ENCODE results near the gene SMAD5.

The SMAD5 gene

GRCh38 chr5:136162008-136162407 is 29.4 kb downstream of the SMAD5 start:
- Histone ChIP-seq H3K4me1 (ENCODE audit: low read depth, poor library complexity, severe bottlenecking) (no peaks in the 10 kb centered on the region), H3K9ac (no peak overlapping the region), H4K20me1 (ENCODE audit: insufficient read depth) (no peaks in the 10 kb centered on the region), H3K4me3 (IDR thresholded peaks at IDR 0.05; ENCODE audit: insufficient read depth, low read depth, low read length) (no peak overlapping the region), H3K27ac (no peak overlapping the region), H3K36me3 (ENCODE audit: insufficient read depth) (no peaks in the 10 kb centered on the region), H3K27me3 (ENCODE audit: insufficient read depth, low read depth) (no peaks in the 10 kb centered on the region), H2AFZ (ENCODE audit: low read depth) (no peak overlapping the region), H3K4me2 (no peak overlapping the region), H3K79me2 (ENCODE audit: insufficient read depth, low read depth) (no peaks in the 10 kb centered on the region)
- no peak for TF ChIP-seq CTCF (conservative IDR thresholded peaks at IDR 0.05; ENCODE audit: low read depth, low read length)

GRCh38 chr5:136164226-136164625 is 31.6 kb downstream of the SMAD5 start:
- H3K36me3 ChIP-seq (ENCODE audit: insufficient read depth), result no peaks in the 10 kb centered on the region
- H2AFZ ChIP-seq (ENCODE audit: low read depth), result no peak overlapping the region
- H4K20me1 ChIP-seq (ENCODE audit: insufficient read depth), result no peaks in the 10 kb centered on the region
- no peaks in the 10 kb centered on the region for H3K27me3 ChIP-seq (ENCODE audit: insufficient read depth, low read depth)
- no peaks in the 10 kb centered on the region for H3K79me2 ChIP-seq (ENCODE audit: insufficient read depth, low read depth)
- H3K4me3 ChIP-seq (IDR thresholded peaks at IDR 0.05; ENCODE audit: insufficient read depth, low read depth, low read length), result no peak overlapping the region
- no peak overlapping the region for H3K9ac ChIP-seq
- TF ChIP-seq CTCF (conservative IDR thresholded peaks at IDR 0.05; ENCODE audit: low read depth, low read length), result no peak
- H3K4me1 ChIP-seq (ENCODE audit: low read depth, poor library complexity, severe bottlenecking), result no peaks in the 10 kb centered on the region
- no peak overlapping the region for H3K4me2 ChIP-seq
- H3K27ac ChIP-seq, result no peak overlapping the region

- Histone ChIP-seq H3K4me2 (no peak overlapping the region), H3K27me3 (ENCODE audit: insufficient read depth, low read depth) (no peaks in the 10 kb centered on the region), H3K4me3 (IDR thresholded peaks at IDR 0.05; ENCODE audit: insufficient read depth, low read depth, low read length) (no peak overlapping the region), H4K20me1 (ENCODE audit: insufficient read depth) (no peaks in the 10 kb centered on the region), H3K27ac (no peak overlapping the region), H3K9ac (no peak overlapping the region), H2AFZ (ENCODE audit: low read depth) (no peak overlapping the region), H3K4me1 (ENCODE audit: low read depth, poor library complexity, severe bottlenecking) (no peaks in the 10 kb centered on the region), H3K36me3 (ENCODE audit: insufficient read depth) (no peaks in the 10 kb centered on the region), H3K79me2 (ENCODE audit: insufficient read depth, low read depth) (no peaks in the 10 kb centered on the region)
- TF ChIP-seq CTCF (conservative IDR thresholded peaks at IDR 0.05; ENCODE audit: low read depth, low read length), result no peak
These were observed 34.3 kb downstream of the SMAD5 start for GRCh38 chr5:136166909-136167308.

GRCh38 chr5:136169218-136169617 is 36.6 kb downstream of the SMAD5 start:
- H3K9ac ChIP-seq, result no peak overlapping the region
- no peak overlapping the region for H3K27ac ChIP-seq
- no peak overlapping the region for H2AFZ ChIP-seq (ENCODE audit: low read depth)
- H3K4me2 ChIP-seq, result no peak overlapping the region
- no peaks in the 10 kb centered on the region for H3K4me1 ChIP-seq (ENCODE audit: low read depth, poor library complexity, severe bottlenecking)
- H3K4me3 ChIP-seq (IDR thresholded peaks at IDR 0.05; ENCODE audit: insufficient read depth, low read depth, low read length), result no peak overlapping the region
- H3K27me3 ChIP-seq (ENCODE audit: insufficient read depth, low read depth), result no peaks in the 10 kb centered on the region
- no peak for TF ChIP-seq CTCF (conservative IDR thresholded peaks at IDR 0.05; ENCODE audit: low read depth, low read length)
- H3K36me3 ChIP-seq (ENCODE audit: insufficient read depth), result no peaks in the 10 kb centered on the region
- H3K79me2 ChIP-seq (ENCODE audit: insufficient read depth, low read depth), result no peaks in the 10 kb centered on the region
- H4K20me1 ChIP-seq (ENCODE audit: insufficient read depth), result no peaks in the 10 kb centered on the region

All from KMS-11 (cell line).